Epithelial cell of esophagus (primary cell): ENCODE measurements around the gene BCL2L12.

ENCODE experiments used
- DNase-seq: peaks from one replicate; pipeline ENCODE4 v3.0.0; 2010; ENCODE audit warnings: low read depth
- H3K4me3 ChIP-seq: 2 replicates; pipeline ENCODE4 v1.5.1; 2011; ENCODE audit warnings: mild to moderate bottlenecking, low read length, control low read depth
- CTCF ChIP-seq: IDR thresholded peaks from 2 replicates; pipeline ENCODE4 v1.5.1; 2011; ENCODE audit warnings: low read depth, mild to moderate bottlenecking, low read length, control low read depth, inconsistent platforms; ENCODE audit not compliant: insufficient read depth; ENCODE audit errors: missing control alignments

The BCL2L12 gene

GRCh38 chr19:49637821-49638738, 27.7 kb upstream of the BCL2L12 start:
- no peak for TF ChIP-seq CTCF
- H3K4me3 ChIP-seq, result peak overlapping the region; percentile 41
- DNase-seq, result peak; percentile 87

- peak overlapping the region; percentile 63 for H3K4me3 ChIP-seq
- DNase-seq, result no peak
- TF ChIP-seq CTCF, result no peak
Observed at GRCh38 chr19:49639401-49640112, 26.2 kb upstream of the BCL2L12 start.

GRCh38 chr19:49640113-49640898, 25.4 kb upstream of the BCL2L12 start, which contains the start of gene RRAS:
RRAS (minus strand) TSS chr19:49640143; CDS start chr19:49640098, 45 bp downstream.
- no peak for TF ChIP-seq CTCF
- DNase-seq, result peak; percentile 100

GRCh38 chr19:49641688-49642491, 23.8 kb upstream of the BCL2L12 start, which contains the start of gene SCAF1:
SCAF1 (plus strand) TSS chr19:49642209; CDS start chr19:49645027, 2,818 bp downstream.
- peak; percentile 100 for DNase-seq
- no peak for TF ChIP-seq CTCF
- peak within 1 kb of the TSS; percentile 92 for H3K4me3 ChIP-seq

More at GRCh38 chr19:49640113-49640898, 25.4 kb upstream of the BCL2L12 start, which contains the start of gene RRAS:
- peak within 1 kb of the TSS; percentile 63 for H3K4me3 ChIP-seq

- peak overlapping the region; percentile 92 for H3K4me3 ChIP-seq
- no peak for TF ChIP-seq CTCF
Observed at GRCh38 chr19:49642492-49643035, 23.2 kb upstream of the BCL2L12 start.

More at GRCh38 chr19:49642492-49643035, 23.2 kb upstream of the BCL2L12 start:
- no peak for DNase-seq
